ENCODE measurements around the gene APOL1. TPM values are rescaled to one million over a fixed set of nuclear protein-coding genes. Genes with fewer than 3 reads are reported as not detected.

The APOL1 gene
- total and polyA plus RNA-seq, 2 of the 4 experiments (the other 2 are of a cell fraction), result 0.36 to 0.77 TPM

GRCh38 chr22:36208914-36209313 is 44.0 kb upstream of the APOL1 start:
- Histone ChIP-seq H3K9ac (ENCODE audit: low read depth, low read length) (no peak overlapping the region), H4K20me1 (ENCODE audit: insufficient read depth, low read length) (no peaks in the 10 kb centered on the region), H2AFZ (replicated peaks; ENCODE audit: low read length, poor library complexity) (no peak overlapping the region), H2AK5ac (ENCODE audit: low read depth, low read length) (no peak overlapping the region), H2AK9ac (replicated peaks; ENCODE audit: low read depth, low read length, poor library complexity) (no peak overlapping the region), H3K27me3 (ENCODE audit: control insufficient read depth, insufficient read depth, low read length) (peaks cover 24% of the 10 kb centered on the region), H3K4me2 (ENCODE audit: low read depth, low read length) (no peak overlapping the region), H3K4me3 (ENCODE audit: insufficient read depth, low read depth, low read length) (no peak overlapping the region), H3K23ac (ENCODE audit: low read depth, low read length) (no peak overlapping the region), H4K8ac (ENCODE audit: low read depth in 2 of 2, low read length in 2 of 2) (no peak overlapping the region), H3K9me3 (ENCODE audit: control insufficient read depth, insufficient read depth, low read length) (0 out of 2 replicates have a peak, but pooled peaks cover 2% of the 10 kb centered on the region), H3K27ac (ENCODE audit: insufficient read depth, low read length) (no peak overlapping the region), H3K18ac (ENCODE audit: low read depth, low read length) (no peak overlapping the region), H3K79me1 (ENCODE audit: low read depth in 1 of 2, low read length in 2 of 2) (no peaks in the 10 kb centered on the region), H3K56ac (ENCODE audit: extremely low read depth, insufficient read depth, low read length) (no peak overlapping the region), H2BK15ac (ENCODE audit: low read depth, low read length) (no peak overlapping the region), H2BK120ac (ENCODE audit: low read depth, low read length) (no peak overlapping the region), H2BK5ac (ENCODE audit: low read depth, low read length, poor library complexity, severe bottlenecking) (no peak overlapping the region), H3K36me3 (ENCODE audit: control insufficient read depth, insufficient read depth, low read length) (no peaks in the 10 kb centered on the region), H4K5ac (ENCODE audit: low read depth, low read length) (no peak overlapping the region), H3K4ac (ENCODE audit: low read depth, low read length) (no peak overlapping the region), H3K14ac (replicated peaks; ENCODE audit: low read depth, low read length) (no peak overlapping the region), H4K91ac (ENCODE audit: insufficient read depth, low read depth, low read length) (no peak overlapping the region), H2BK20ac (ENCODE audit: low read depth, low read length) (no peak overlapping the region), H3K9me1 (ENCODE audit: insufficient read depth, low read length) (no peaks in the 10 kb centered on the region; the same call in 1 of the 2 replicates), H3K4me1 (ENCODE audit: control insufficient read depth, insufficient read depth, low read length) (no peaks in the 10 kb centered on the region)
- in situ Hi-C loops (cut with MboI; ENCODE audit: low sequenced_read_pairs) (no loop called here), intact Hi-C loops (cut with micrococcal nuclease) (no loop called here), dilution Hi-C loops (cut with HindIII; ENCODE audit: low sequenced_read_pairs, unreplicated experiment) (no loop called here)
- ATAC-seq (ENCODE audit: low read depth) (no peak), DNase-seq (no peak)
- TF ChIP-seq NFE2L2 (IDR thresholded peaks at IDR 0.05; ENCODE audit: low read depth, low read length), result no peak
- TF ChIP-seq CHD1 (IDR thresholded peaks at IDR 0.05; ENCODE audit: low read depth, low read length), result no peak
- no peak for TF ChIP-seq SMC3 (IDR thresholded peaks at IDR 0.05; ENCODE audit: low read depth, low read length)
- TF ChIP-seq FOS (IDR thresholded peaks at IDR 0.05; ENCODE audit: low read depth, low read length), result no peak
- TF ChIP-seq MAZ (IDR thresholded peaks at IDR 0.05; ENCODE audit: borderline replicate concordance, low read depth, low read length), result no peak
- TF ChIP-seq CEBPB (IDR thresholded peaks at IDR 0.05; ENCODE audit: low read depth, low read length), result no peak
- no peak for TF ChIP-seq POLR2A (IDR thresholded peaks at IDR 0.05; ENCODE audit: low read depth, low read length)
- TF ChIP-seq RFX5 (IDR thresholded peaks at IDR 0.05; ENCODE audit: low read depth, low read length), result no peak
- no peak for TF ChIP-seq MAFK (IDR thresholded peaks at IDR 0.05; ENCODE audit: low read depth, low read length)
- no peak for TF ChIP-seq RAD21 (IDR thresholded peaks at IDR 0.05; ENCODE audit: low read length)
- TF ChIP-seq BHLHE40 (IDR thresholded peaks at IDR 0.05; ENCODE audit: low read depth, low read length), result no peak
- no peak for TF ChIP-seq ELK1 (IDR thresholded peaks at IDR 0.05; ENCODE audit: borderline replicate concordance, low read depth, low read length)
- no peak for TF ChIP-seq USF2 (IDR thresholded peaks at IDR 0.05; ENCODE audit: low read depth, low read length)
- TF ChIP-seq RCOR1 (IDR thresholded peaks at IDR 0.05; ENCODE audit: insufficient replicate concordance, low read length), result no peak
- no peak for TF ChIP-seq CTCF (conservative IDR thresholded peaks at IDR 0.05; ENCODE audit: low read depth, low read length)
- WGBS, 2 experiments (ENCODE audit: extremely low coverage in 2 of 2, insufficient read length in 1 of 2), result no CpG with 5 or more reads among the region's 1 CpG
- CTCF ChIA-PET, result no interaction called here
- POLR2A ChIA-PET (ENCODE audit: unreplicated experiment), result no interaction called here
- no TSS peak for BruUV-seq (replicated peaks)

Measured in IMR-90 (cell line).